CMK (cell line): ENCODE results near the gene ITGB1BP2.
A peak's percentile ranks its signal among the peaks of the same experiment; 100 is the strongest.
"Not testable (repeated sequence)": the region's sequence is repeated elsewhere in the genome, so short reads cannot be mapped to it uniquely, and the experiment has no call there.

ENCODE experiments used
- DNase-seq: peaks from one replicate; pipeline ENCODE4 v3.0.0-alpha.2; 2010; ENCODE audit warnings: low read depth

The ITGB1BP2 gene

GRCh38 chrX:71301195-71301924 is at the start of gene ITGB1BP2:
Gene ITGB1BP2 (plus strand): TSS chrX:71301750. CDS start chrX:71301807, 57 bp downstream.
- no peak for DNase-seq

GRCh38 chrX:71252221-71252620 is 49.3 kb upstream of the ITGB1BP2 start:
- DNase-seq = no peak

- DNase-seq = peak; percentile 29
Observed at GRCh38 chrX:71253253-71254091, 48.1 kb upstream of the ITGB1BP2 start.

- peak; percentile 64 for DNase-seq
Observed at GRCh38 chrX:71254092-71254963, 47.2 kb upstream of the ITGB1BP2 start, which contains the start of gene ZMYM3. Gene ZMYM3 (minus strand): TSS chrX:71254140. CDS start chrX:71253255, 885 bp downstream.

GRCh38 chrX:71256051-71256450 is 45.5 kb upstream of the ITGB1BP2 start:
- DNase-seq = no peak

- DNase-seq = no peak
Observed at GRCh38 chrX:71256856-71257255, 44.7 kb upstream of the ITGB1BP2 start.

- not testable (repeated sequence) for DNase-seq
Observed at GRCh38 chrX:71268624-71269023, 32.9 kb upstream of the ITGB1BP2 start.

- DNase-seq = no peak
Observed at GRCh38 chrX:71269801-71270395, 31.7 kb upstream of the ITGB1BP2 start.

- not testable (repeated sequence) for DNase-seq
Observed at GRCh38 chrX:71272313-71272712, 29.2 kb upstream of the ITGB1BP2 start.

- not testable (repeated sequence) for DNase-seq
Observed at GRCh38 chrX:71281300-71281699, 20.2 kb upstream of the ITGB1BP2 start.

- no peak for DNase-seq
Observed at GRCh38 chrX:71282514-71283402, 18.8 kb upstream of the ITGB1BP2 start.

- DNase-seq = peak; percentile 87
Observed at GRCh38 chrX:71283403-71284143, 18.0 kb upstream of the ITGB1BP2 start, which contains the start of gene NONO. Gene NONO (plus strand): TSS chrX:71283635. CDS start chrX:71290638, 7,003 bp downstream.

GRCh38 chrX:71285929-71286328 is 15.6 kb upstream of the ITGB1BP2 start:
- no peak for DNase-seq

- DNase-seq = no peak
Observed at GRCh38 chrX:71291381-71291780, 10.2 kb upstream of the ITGB1BP2 start.

- DNase-seq = no peak
Observed at GRCh38 chrX:71292669-71293365, 8.7 kb upstream of the ITGB1BP2 start.

GRCh38 chrX:71296806-71297205 is 4.7 kb upstream of the ITGB1BP2 start:
- no peak for DNase-seq

GRCh38 chrX:71298119-71298518 is 3.4 kb upstream of the ITGB1BP2 start:
- no peak for DNase-seq

- not testable (repeated sequence) for DNase-seq
Observed at GRCh38 chrX:71300064-71300463, 1.5 kb upstream of the ITGB1BP2 start.

GRCh38 chrX:71300495-71300894 is 1.1 kb upstream of the ITGB1BP2 start:
- not testable (repeated sequence) for DNase-seq
